ENCODE measurements around the gene SYT2. TPM values are rescaled to one million over a fixed set of nuclear protein-coding genes. Genes with fewer than 3 reads are reported as not detected.
A peak's percentile ranks its signal among the peaks of the same experiment; 100 is the strongest.
"Not testable (repeated sequence)": the region's sequence is repeated elsewhere in the genome, so short reads cannot be mapped to it uniquely, and the experiment has no call there.

SYT2 gene
- total RNA-seq, 1 experiment from 2014 or later: not detected

GRCh38 chr1:202614363-202615207 lies 95.7 kb downstream of the SYT2 start:
- DNase-seq (ENCODE audit: low spot score); in situ Hi-C loops (cut with HindIII; ENCODE audit: low sequenced_read_pairs): not testable (repeated sequence)

DNA sequence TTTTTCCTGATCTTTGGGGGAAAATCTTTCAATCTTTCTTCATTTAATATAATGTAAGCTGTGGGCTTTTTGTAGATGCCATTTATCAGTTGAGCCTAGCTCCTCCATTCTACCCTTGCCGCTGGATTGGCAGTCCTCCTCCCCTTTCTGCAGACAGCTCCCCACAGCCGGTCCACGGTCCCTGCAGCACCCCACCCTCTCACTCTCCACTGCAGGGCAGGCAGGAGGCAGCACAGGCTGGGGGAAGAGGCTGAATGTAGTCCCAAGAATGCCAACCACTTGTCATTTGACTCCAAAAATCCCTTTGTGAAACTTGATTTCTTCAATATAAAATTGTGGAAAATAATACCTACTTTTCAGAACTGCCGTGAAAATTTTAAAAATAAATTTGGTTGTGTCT lies 96.7 kb downstream of the SYT2 start:
- in situ Hi-C loops (cut with HindIII; ENCODE audit: low sequenced_read_pairs): no loop called here
- no peak for DNase-seq (ENCODE audit: low spot score)

- DNase-seq (ENCODE audit: low spot score); in situ Hi-C loops (cut with HindIII; ENCODE audit: low sequenced_read_pairs): not testable (repeated sequence)
Observed at GRCh38 chr1:202612036-202612435, 98.2 kb downstream of the SYT2 start.

GRCh38 chr1:202605515-202605914 lies 104.7 kb downstream of the SYT2 start:
- no peak for DNase-seq (ENCODE audit: low spot score)
- in situ Hi-C loops (cut with HindIII; ENCODE audit: low sequenced_read_pairs): no loop called here

GRCh38 chr1:202603435-202603834 lies 106.8 kb downstream of the SYT2 start:
- DNase-seq (ENCODE audit: low spot score): no peak
- in situ Hi-C loops (cut with HindIII; ENCODE audit: low sequenced_read_pairs): no loop called here

- in situ Hi-C loops (cut with HindIII; ENCODE audit: low sequenced_read_pairs): no loop called here
- no peak for DNase-seq (ENCODE audit: low spot score)
Observed at GRCh38 chr1:202600432-202601041, 109.7 kb downstream of the SYT2 start.

DNA sequence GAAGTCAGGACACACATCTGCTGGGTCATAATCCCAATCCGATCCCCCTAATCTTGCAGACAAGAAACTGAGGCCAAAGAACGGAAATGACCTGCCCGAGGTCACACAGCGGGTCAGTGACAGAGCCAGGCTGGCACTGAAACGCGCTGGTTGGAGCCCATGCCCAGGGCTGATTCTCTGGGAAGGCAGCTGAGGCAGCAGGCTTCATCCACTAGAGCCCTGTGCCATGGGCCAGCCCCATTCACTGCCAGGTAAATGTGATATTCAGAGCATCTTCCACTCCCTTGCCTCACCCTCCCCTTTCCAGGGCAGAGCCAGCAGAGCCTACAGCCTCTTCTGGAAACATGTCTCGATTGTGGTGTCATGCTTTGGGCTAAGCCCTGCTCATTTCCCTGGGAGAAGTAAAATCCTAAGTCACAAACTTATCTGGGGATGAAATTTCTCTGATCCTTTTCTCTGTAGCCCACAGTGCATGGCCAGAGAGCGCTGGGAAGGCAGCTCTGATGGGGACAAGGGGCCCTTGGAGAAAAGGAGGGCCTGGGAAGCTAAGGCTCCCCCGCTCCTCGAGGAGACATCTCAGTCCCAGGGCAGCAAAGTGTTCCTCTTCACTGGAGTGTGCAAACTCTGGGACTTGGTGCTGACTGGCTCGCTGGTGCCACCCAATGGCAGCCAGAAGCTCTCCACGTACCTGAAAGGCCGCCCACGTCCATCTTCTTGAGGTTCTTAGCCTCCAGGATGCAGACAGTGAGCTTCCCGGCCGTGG lies 110.4 kb downstream of the SYT2 start:
- in situ Hi-C loops (cut with HindIII; ENCODE audit: low sequenced_read_pairs): no loop called here
- peak; percentile 76 for DNase-seq (ENCODE audit: low spot score)

GRCh38 chr1:202597090-202597761 lies 113.0 kb downstream of the SYT2 start:
- in situ Hi-C loops (cut with HindIII; ENCODE audit: low sequenced_read_pairs): no loop called here
- DNase-seq (ENCODE audit: low spot score): no peak

GRCh38 chr1:202596638-202597037 lies 113.6 kb downstream of the SYT2 start:
- no peak for DNase-seq (ENCODE audit: low spot score)
- in situ Hi-C loops (cut with HindIII; ENCODE audit: low sequenced_read_pairs): no loop called here

- in situ Hi-C loops (cut with HindIII; ENCODE audit: low sequenced_read_pairs): no loop called here
- no peak for DNase-seq (ENCODE audit: low spot score)
Observed at GRCh38 chr1:202593845-202594244, 116.4 kb downstream of the SYT2 start.

GRCh38 chr1:202592146-202592545 lies 118.1 kb downstream of the SYT2 start:
- no peak for DNase-seq (ENCODE audit: low spot score)
- in situ Hi-C loops (cut with HindIII; ENCODE audit: low sequenced_read_pairs): no loop called here

- in situ Hi-C loops (cut with HindIII; ENCODE audit: low sequenced_read_pairs): no loop called here
- DNase-seq (ENCODE audit: low spot score): no peak
Observed at GRCh38 chr1:202591515-202591914, 118.7 kb downstream of the SYT2 start.

GRCh38 chr1:202590975-202591411 lies 119.3 kb downstream of the SYT2 start:
- in situ Hi-C loops (cut with HindIII; ENCODE audit: low sequenced_read_pairs): no loop called here
- no peak for DNase-seq (ENCODE audit: low spot score)

GRCh38 chr1:202590126-202590525 lies 120.1 kb downstream of the SYT2 start:
- in situ Hi-C loops (cut with HindIII; ENCODE audit: low sequenced_read_pairs): no loop called here
- no peak for DNase-seq (ENCODE audit: low spot score)

DNA sequence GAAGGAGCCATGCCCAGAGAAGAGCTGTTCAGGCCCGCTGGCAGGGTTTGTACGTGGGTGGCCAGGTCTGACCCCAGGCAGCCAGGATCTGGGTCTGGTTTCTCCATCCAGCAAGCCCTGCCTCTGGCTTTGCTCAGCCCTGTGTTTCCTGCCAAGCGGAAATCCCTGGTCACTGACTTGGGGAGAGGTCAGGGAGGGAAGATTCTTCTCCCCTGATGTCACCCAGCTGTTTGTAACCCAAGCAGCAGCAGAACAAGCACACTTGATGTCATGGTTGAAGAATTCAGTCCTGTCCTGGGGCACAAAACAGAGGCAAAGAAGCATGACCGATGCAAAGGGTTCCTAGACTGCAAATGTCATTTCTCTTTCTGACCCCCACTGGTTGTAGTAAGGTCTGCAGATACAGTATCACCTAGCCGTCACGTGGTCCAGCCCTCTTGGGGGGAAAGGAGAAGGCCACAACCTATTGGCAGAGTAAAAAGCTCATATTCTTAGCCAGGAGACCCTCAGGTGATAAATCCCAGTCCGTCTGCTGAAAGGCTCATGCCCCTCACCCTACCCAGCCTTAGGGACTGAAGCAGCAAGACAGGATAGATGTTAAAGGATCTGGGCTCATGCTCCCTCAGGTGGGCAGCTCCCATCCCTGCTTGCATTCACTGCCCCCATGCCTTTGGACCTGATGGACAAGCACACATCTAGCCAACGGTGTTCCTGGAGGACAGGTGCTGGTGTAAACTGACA lies 120.9 kb downstream of the SYT2 start:
- in situ Hi-C loops (cut with HindIII; ENCODE audit: low sequenced_read_pairs): no loop called here
- DNase-seq (ENCODE audit: low spot score): no peak

- no peak for DNase-seq (ENCODE audit: low spot score)
- in situ Hi-C loops (cut with HindIII; ENCODE audit: low sequenced_read_pairs): no loop called here
Observed at GRCh38 chr1:202588503-202589189, 121.6 kb downstream of the SYT2 start.

DNA sequence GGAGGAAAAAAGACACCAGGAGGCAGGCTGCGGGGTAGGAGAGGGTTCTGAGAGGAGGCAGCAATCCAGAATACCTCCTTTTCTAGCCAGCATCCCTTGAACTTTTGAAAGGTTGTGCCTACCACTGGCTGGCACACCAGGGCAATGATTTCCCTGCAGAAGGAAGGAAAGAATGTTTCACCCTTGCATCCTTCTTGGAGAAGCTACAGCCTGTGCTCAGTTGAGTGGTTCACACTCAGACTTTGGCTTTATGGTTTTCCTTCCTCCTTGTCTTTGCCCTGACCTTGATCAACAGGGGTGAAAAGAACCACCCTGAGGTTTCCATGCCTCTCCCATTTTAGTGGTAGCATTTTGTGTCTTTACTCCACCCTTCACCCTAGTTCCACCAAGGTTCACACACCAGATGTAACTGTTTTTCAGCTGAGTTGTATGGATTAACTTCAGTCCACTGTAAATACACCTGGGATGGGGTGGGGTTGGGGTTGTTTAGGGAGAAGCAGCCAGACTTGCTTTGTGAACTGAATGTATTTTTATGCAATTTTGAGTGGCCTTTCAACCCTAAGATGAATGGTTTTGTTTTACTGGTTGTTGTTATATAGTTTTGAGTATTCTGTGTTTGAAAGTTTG lies 122.3 kb downstream of the SYT2 start:
- in situ Hi-C loops (cut with HindIII; ENCODE audit: low sequenced_read_pairs): no loop called here
- DNase-seq (ENCODE audit: low spot score): no peak

GRCh38 chr1:202586871-202587270 lies 123.4 kb downstream of the SYT2 start:
- in situ Hi-C loops (cut with HindIII; ENCODE audit: low sequenced_read_pairs): no loop called here
- DNase-seq (ENCODE audit: low spot score): no peak

Measured in G401 (cell line).